A673 (cell line): ENCODE measurements around the gene SRRD.

ENCODE experiments used
- EZH2 ChIP-seq: fragments of 200-600 bp; sonication (generic); IDR thresholded peaks from 2 replicates; pipeline ENCODE4 v1.6.1; 2017; ENCODE audit warnings: borderline replicate concordance, low read depth, mild to moderate bottlenecking, mixed read lengths, antibody characterized with exemption, low read length; ENCODE audit not compliant: poor library complexity, severe bottlenecking
- TF ChIP-seq, protein P1 (sequence below): fragments of 300-800, 200-600 bp; sonication (generic); conservative IDR thresholded peaks from 2 replicates; pipeline ENCODE4 v1.5.1; 2017; ENCODE audit warnings: low read depth, mild to moderate bottlenecking, antibody characterized with exemption, low read length, moderate library complexity, mixed read lengths

DNA sequence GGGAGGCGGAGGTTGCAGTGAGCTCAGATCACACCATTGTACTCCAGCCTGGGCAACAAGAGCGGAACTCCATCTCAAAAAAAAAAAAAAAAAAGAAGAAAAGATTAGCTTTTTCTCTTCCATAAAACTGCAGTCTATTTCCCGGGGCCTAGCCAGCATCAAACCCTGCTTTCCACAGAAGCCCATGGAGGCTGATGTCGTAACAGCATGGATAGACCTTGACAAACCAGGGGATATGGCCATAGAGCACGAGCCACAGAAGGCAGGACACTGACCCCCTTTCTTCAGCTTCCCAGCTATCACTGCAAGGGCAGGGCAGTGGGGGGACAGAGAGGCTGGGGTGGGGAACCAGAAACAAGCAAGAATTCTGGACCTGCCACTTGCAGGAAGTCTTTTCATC, 21.6 kb upstream of the SRRD start:
- TF ChIP-seq, protein P1, sequence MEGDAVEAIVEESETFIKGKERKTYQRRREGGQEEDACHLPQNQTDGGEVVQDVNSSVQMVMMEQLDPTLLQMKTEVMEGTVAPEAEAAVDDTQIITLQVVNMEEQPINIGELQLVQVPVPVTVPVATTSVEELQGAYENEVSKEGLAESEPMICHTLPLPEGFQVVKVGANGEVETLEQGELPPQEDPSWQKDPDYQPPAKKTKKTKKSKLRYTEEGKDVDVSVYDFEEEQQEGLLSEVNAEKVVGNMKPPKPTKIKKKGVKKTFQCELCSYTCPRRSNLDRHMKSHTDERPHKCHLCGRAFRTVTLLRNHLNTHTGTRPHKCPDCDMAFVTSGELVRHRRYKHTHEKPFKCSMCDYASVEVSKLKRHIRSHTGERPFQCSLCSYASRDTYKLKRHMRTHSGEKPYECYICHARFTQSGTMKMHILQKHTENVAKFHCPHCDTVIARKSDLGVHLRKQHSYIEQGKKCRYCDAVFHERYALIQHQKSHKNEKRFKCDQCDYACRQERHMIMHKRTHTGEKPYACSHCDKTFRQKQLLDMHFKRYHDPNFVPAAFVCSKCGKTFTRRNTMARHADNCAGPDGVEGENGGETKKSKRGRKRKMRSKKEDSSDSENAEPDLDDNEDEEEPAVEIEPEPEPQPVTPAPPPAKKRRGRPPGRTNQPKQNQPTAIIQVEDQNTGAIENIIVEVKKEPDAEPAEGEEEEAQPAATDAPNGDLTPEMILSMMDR: no peak
- no peak for TF ChIP-seq EZH2
